ENCODE results near the gene SLC5A10. TPM values are rescaled to one million over a fixed set of nuclear protein-coding genes. Genes with fewer than 3 reads are reported as not detected.
"Not testable (repeated sequence)": the region's sequence is repeated elsewhere in the genome, so short reads cannot be mapped to it uniquely, and the experiment has no call there.

Gene SLC5A10
- total and polyA plus RNA-seq, 5 donors = 0.17 to 2.3 (median 0.61) TPM

GRCh38 chr17:19036186-19036585 is 84.2 kb downstream of the SLC5A10 start:
- WGBS = no CpG with 5 or more reads among the region's 6 CpGs
- H3K9me3 ChIP-seq (ENCODE audit: control insufficient read depth, low read length); H3K27ac ChIP-seq (ENCODE audit: low read length); H3K4me3 ChIP-seq (ENCODE audit: low read length); intact Hi-C loops (cut with DNase I); DNase-seq; ATAC-seq; H3K4me1 ChIP-seq (ENCODE audit: control insufficient read depth, insufficient read depth, low read length); H3K27me3 ChIP-seq (ENCODE audit: control insufficient read depth, insufficient read depth): not testable (repeated sequence)

- no CpG with 5 or more reads among the region's 6 CpGs for WGBS
- H3K9me3 ChIP-seq (ENCODE audit: control insufficient read depth, low read length); H3K4me3 ChIP-seq (ENCODE audit: low read length); intact Hi-C loops (cut with DNase I); DNase-seq; H3K27me3 ChIP-seq (ENCODE audit: control insufficient read depth, insufficient read depth); H3K27ac ChIP-seq (ENCODE audit: low read length); H3K4me1 ChIP-seq (ENCODE audit: control insufficient read depth, insufficient read depth, low read length); ATAC-seq: not testable (repeated sequence)
Measured at GRCh38 chr17:19037547-19037946, 85.6 kb downstream of the SLC5A10 start.

DNA sequence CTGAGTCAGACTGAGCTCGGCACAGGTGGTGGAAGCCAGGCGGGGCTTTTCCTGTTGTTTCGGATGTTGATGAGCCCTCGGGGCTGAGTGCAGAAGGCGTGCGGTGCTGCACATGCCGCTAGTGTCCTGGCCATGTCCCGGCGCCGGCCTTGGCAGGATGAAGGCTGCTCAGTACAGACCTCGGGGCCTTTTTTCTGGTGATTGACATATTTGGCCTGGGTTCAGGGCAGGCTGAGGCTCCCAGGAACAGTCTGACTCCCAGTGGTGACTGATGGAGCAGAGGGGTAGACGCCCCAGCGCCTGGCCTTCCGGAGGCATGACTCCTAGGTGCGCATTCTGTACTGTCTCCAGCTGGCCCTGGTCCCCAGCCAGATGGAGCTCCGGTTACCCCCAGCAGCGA is 86.0 kb downstream of the SLC5A10 start:
- DNase-seq; H3K4me3 ChIP-seq (ENCODE audit: low read length); H3K4me1 ChIP-seq (ENCODE audit: control insufficient read depth, insufficient read depth, low read length); intact Hi-C loops (cut with DNase I); H3K27ac ChIP-seq (ENCODE audit: low read length); H3K27me3 ChIP-seq (ENCODE audit: control insufficient read depth, insufficient read depth); H3K9me3 ChIP-seq (ENCODE audit: control insufficient read depth, low read length): not testable (repeated sequence)
- ATAC-seq = peak; percentile 76 to 79
- no CpG with 5 or more reads among the region's 17 CpGs for WGBS

GRCh38 chr17:19038730-19039129 is 86.8 kb downstream of the SLC5A10 start:
- ATAC-seq = peak; percentile 2 to 10
- H3K4me1 ChIP-seq (ENCODE audit: control insufficient read depth, insufficient read depth, low read length); intact Hi-C loops (cut with DNase I); DNase-seq; H3K27ac ChIP-seq (ENCODE audit: low read length); H3K27me3 ChIP-seq (ENCODE audit: control insufficient read depth, insufficient read depth); H3K9me3 ChIP-seq (ENCODE audit: control insufficient read depth, low read length); H3K4me3 ChIP-seq (ENCODE audit: low read length): not testable (repeated sequence)
- WGBS = no CpG with 5 or more reads among the region's 12 CpGs

GRCh38 chr17:19040350-19040749 is 88.4 kb downstream of the SLC5A10 start:
- WGBS = no CpG with 5 or more reads among the region's 9 CpGs
- H3K27ac ChIP-seq (ENCODE audit: low read length); H3K9me3 ChIP-seq (ENCODE audit: control insufficient read depth, low read length); DNase-seq; H3K27me3 ChIP-seq (ENCODE audit: control insufficient read depth, insufficient read depth); intact Hi-C loops (cut with DNase I); H3K4me1 ChIP-seq (ENCODE audit: control insufficient read depth, insufficient read depth, low read length); H3K4me3 ChIP-seq (ENCODE audit: low read length); ATAC-seq: not testable (repeated sequence)

DNA sequence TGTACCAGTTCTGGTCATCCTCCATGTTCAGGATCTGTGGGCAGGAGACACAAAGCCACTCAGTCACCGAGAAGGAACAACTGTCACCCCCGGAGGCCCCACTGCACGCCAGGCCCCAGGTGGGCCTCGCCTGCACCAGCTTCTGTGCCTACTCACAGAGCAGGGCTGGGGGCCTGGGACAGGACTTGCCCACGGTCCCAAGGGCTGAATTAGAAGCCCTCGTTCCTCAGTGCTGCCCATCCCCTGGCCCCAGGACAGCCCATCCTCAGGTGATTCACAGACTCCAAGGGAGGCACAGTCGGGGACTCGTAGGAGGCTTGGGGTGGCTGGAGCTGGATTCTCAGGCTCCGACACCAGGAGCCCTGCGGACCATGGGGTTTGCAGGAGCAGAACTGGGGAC is 89.9 kb downstream of the SLC5A10 start:
- H3K27me3 ChIP-seq (ENCODE audit: control insufficient read depth, insufficient read depth); H3K9me3 ChIP-seq (ENCODE audit: control insufficient read depth, low read length); ATAC-seq; H3K27ac ChIP-seq (ENCODE audit: low read length); DNase-seq; intact Hi-C loops (cut with DNase I); H3K4me3 ChIP-seq (ENCODE audit: low read length); H3K4me1 ChIP-seq (ENCODE audit: control insufficient read depth, insufficient read depth, low read length): not testable (repeated sequence)
- 88% methylated on average over 3 of the region's 10 CpGs for WGBS

DNA sequence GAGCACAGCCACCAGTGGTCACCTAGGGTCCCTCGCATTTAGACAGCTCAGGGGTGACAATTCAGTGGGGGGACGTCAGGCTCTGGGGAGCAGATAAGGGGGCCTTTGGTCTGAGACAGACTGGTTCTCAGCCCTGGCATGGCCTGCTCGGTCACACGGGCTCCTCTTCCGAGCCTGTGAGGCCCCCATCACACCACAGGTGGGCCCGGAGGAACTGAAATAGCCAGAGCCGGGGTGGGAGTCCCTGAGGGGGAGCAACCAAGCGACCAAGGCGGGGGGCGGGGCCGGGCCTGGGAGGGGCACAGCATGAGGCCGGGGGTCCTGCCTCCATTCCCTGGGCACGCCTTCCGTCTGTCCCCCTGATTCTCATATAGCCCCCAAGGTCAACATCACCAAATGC is 90.4 kb downstream of the SLC5A10 start:
- H3K4me1 ChIP-seq (ENCODE audit: control insufficient read depth, insufficient read depth, low read length); DNase-seq; H3K27me3 ChIP-seq (ENCODE audit: control insufficient read depth, insufficient read depth); ATAC-seq; H3K9me3 ChIP-seq (ENCODE audit: control insufficient read depth, low read length); intact Hi-C loops (cut with DNase I); H3K4me3 ChIP-seq (ENCODE audit: low read length); H3K27ac ChIP-seq (ENCODE audit: low read length): not testable (repeated sequence)
- WGBS = no CpG with 5 or more reads among the region's 14 CpGs

GRCh38 chr17:19043032-19043431 is 91.1 kb downstream of the SLC5A10 start:
- H3K4me3 ChIP-seq (ENCODE audit: low read length); intact Hi-C loops (cut with DNase I); H3K27ac ChIP-seq (ENCODE audit: low read length); H3K4me1 ChIP-seq (ENCODE audit: control insufficient read depth, insufficient read depth, low read length); DNase-seq; H3K27me3 ChIP-seq (ENCODE audit: control insufficient read depth, insufficient read depth); H3K9me3 ChIP-seq (ENCODE audit: control insufficient read depth, low read length): not testable (repeated sequence)
- peak in 1 of 2 donors; percentile 36 for ATAC-seq
- no CpG with 5 or more reads among the region's 8 CpGs for WGBS

GRCh38 chr17:19044643-19045042 is 92.7 kb downstream of the SLC5A10 start:
- H3K27me3 ChIP-seq (ENCODE audit: control insufficient read depth, insufficient read depth); H3K4me1 ChIP-seq (ENCODE audit: control insufficient read depth, insufficient read depth, low read length); intact Hi-C loops (cut with DNase I); ATAC-seq; H3K27ac ChIP-seq (ENCODE audit: low read length); H3K4me3 ChIP-seq (ENCODE audit: low read length); H3K9me3 ChIP-seq (ENCODE audit: control insufficient read depth, low read length); DNase-seq: not testable (repeated sequence)
- no CpG with 5 or more reads among the region's 9 CpGs for WGBS

DNA sequence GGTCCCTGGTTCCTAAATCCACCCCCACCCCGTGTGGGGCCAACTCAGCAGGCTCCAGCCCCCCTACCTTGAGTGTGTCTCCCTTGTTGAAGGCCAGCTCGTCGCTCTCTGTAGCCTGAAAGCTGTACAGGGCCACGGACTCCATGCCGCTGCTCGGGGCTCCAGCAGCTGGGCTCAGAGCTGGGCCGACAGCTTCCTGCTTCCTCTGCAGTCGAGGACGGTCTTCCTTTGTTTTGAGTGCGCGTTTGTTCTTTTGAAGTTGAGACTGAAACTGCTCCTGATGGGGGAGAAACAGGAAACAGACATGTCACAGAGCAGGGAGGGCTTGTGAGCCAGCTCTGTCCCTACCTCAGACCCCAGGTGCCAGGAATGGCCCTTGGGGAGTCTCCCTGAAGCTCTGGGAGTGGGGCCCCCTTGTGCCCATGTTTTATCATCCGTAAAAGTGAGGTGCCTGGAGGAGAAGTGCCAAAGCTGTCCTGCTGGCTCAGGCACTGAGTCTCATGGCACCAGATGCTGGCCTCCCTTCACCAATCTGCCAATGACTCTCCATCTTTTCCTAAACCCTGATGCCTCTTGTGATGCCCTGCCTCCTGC is 94.9 kb downstream of the SLC5A10 start, which contains the start of gene GRAP:
TSS of gene GRAP (minus strand) at position 176 of the 594 bp plus-strand sequence. CDS start at position 145, 31 bp downstream.
- peak; percentile 26 to 66 for ATAC-seq
- intact Hi-C loops (cut with DNase I); H3K4me1 ChIP-seq (ENCODE audit: control insufficient read depth, insufficient read depth, low read length); DNase-seq; H3K9me3 ChIP-seq (ENCODE audit: control insufficient read depth, low read length); H3K4me3 ChIP-seq (ENCODE audit: low read length); H3K27me3 ChIP-seq (ENCODE audit: control insufficient read depth, insufficient read depth); H3K27ac ChIP-seq (ENCODE audit: low read length): not testable (repeated sequence)
- WGBS = no CpG with 5 or more reads among the region's 12 CpGs

DNA sequence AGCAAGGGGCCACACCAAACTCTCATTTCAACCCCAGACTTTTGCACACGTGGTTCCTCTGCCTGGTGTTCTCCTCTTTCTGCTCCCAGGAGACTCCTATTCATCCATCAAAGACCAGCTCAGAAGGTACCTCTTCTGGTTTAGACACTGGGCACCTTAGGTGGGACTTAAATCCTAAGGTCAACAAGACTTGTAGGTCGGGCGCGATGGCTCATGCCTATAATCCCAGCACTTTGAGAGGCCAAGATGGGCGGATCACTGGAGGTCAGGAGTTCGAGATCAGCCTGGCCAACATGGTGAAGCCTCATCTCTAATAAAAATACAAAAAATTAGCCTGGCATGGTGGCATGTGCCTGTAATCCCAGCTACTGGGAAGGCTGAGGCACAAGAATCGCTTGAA is 95.5 kb downstream of the SLC5A10 start:
- 91% methylated on average over 5 of the region's 7 CpGs for WGBS
- ATAC-seq; DNase-seq; H3K27me3 ChIP-seq (ENCODE audit: control insufficient read depth, insufficient read depth); H3K9me3 ChIP-seq (ENCODE audit: control insufficient read depth, low read length); H3K4me1 ChIP-seq (ENCODE audit: control insufficient read depth, insufficient read depth, low read length); H3K27ac ChIP-seq (ENCODE audit: low read length); intact Hi-C loops (cut with DNase I); H3K4me3 ChIP-seq (ENCODE audit: low read length): not testable (repeated sequence)

GRCh38 chr17:19048826-19049225 is 96.9 kb downstream of the SLC5A10 start:
- H3K9me3 ChIP-seq (ENCODE audit: control insufficient read depth, low read length); H3K4me3 ChIP-seq (ENCODE audit: low read length); DNase-seq; ATAC-seq; H3K4me1 ChIP-seq (ENCODE audit: control insufficient read depth, insufficient read depth, low read length); H3K27me3 ChIP-seq (ENCODE audit: control insufficient read depth, insufficient read depth); intact Hi-C loops (cut with DNase I); H3K27ac ChIP-seq (ENCODE audit: low read length): not testable (repeated sequence)
- 77% methylated on average over 4 of the region's 7 CpGs for WGBS
